A673 (cell line): ENCODE results near the gene FGF1.

Experiments used
- EZH2 ChIP-seq: fragments of 200-600 bp; sonication (generic); IDR thresholded peaks from 2 replicates; pipeline ENCODE4 v1.6.1; 2017; ENCODE audit warnings: borderline replicate concordance, low read depth, mild to moderate bottlenecking, mixed read lengths, antibody characterized with exemption, low read length; ENCODE audit not compliant: poor library complexity, severe bottlenecking
- TF ChIP-seq, protein P1 (sequence below): fragments of 300-800, 200-600 bp; sonication (generic); conservative IDR thresholded peaks from 2 replicates; pipeline ENCODE4 v1.5.1; 2017; ENCODE audit warnings: low read depth, mild to moderate bottlenecking, antibody characterized with exemption, low read length, moderate library complexity, mixed read lengths

DNA sequence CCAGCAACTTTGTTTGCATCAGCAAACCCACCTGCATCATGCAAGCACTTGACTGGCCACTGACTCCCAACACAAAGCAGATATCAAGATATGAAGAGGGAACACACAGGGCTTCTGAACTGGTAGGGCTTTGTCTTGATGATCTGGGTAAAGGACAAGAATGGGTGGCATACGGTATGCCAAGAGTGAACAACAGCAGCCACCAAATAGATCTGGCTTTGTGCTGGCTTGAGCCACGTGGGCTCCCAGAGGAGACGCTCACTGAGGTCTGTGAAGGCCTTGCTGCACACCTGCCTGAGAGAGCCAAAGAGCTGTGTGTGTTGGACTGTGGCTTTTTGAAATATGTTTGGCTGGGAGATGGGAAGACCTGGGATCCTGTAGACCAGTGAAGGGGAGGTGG is 43.5 kb downstream of the FGF1 start:
- TF ChIP-seq, protein P1, sequence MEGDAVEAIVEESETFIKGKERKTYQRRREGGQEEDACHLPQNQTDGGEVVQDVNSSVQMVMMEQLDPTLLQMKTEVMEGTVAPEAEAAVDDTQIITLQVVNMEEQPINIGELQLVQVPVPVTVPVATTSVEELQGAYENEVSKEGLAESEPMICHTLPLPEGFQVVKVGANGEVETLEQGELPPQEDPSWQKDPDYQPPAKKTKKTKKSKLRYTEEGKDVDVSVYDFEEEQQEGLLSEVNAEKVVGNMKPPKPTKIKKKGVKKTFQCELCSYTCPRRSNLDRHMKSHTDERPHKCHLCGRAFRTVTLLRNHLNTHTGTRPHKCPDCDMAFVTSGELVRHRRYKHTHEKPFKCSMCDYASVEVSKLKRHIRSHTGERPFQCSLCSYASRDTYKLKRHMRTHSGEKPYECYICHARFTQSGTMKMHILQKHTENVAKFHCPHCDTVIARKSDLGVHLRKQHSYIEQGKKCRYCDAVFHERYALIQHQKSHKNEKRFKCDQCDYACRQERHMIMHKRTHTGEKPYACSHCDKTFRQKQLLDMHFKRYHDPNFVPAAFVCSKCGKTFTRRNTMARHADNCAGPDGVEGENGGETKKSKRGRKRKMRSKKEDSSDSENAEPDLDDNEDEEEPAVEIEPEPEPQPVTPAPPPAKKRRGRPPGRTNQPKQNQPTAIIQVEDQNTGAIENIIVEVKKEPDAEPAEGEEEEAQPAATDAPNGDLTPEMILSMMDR, result no peak
- TF ChIP-seq EZH2, result no peak
